Vagina (tissue), 2 donors: ENCODE measurements around the gene KRTAP27-1.

Experiments used
- CTCF ChIP-seq, 3 experiments: fragments of 450-650 bp in 2 of 3; fragments of 200-600 bp in 1 of 3; sonication (generic) in 1 of 3; IDR thresholded peaks; one replicate each; pipeline ENCODE4 v1.5.1; 2017 to 2019; ENCODE audit warnings: antibody characterized with exemption in 3 of 3, mild to moderate bottlenecking in 2 of 3, moderate library complexity in 2 of 3
- POLR2A ChIP-seq, 2 donors: fragments of 450-650 bp; IDR thresholded peaks; one replicate each; pipeline ENCODE4 v1.6.1; 2017; ENCODE audit warnings: antibody characterized with exemption in 2 of 2, mild to moderate bottlenecking in 2 of 2, moderate library complexity in 2 of 2

- TF ChIP-seq CTCF (IDR thresholded peaks at IDR 0.05) (no peak), POLR2A (IDR thresholded peaks at IDR 0.05) (no peak)
These were observed 11.0 kb upstream of the KRTAP27-1 start, which contains the start of gene KRTAP23-1 for GRCh38 chr21:30348506-30348905.
